SH-SY5Y (cell line): ENCODE data around the gene MDM1.

Source experiments
- GATA2 ChIP-seq: IDR thresholded peaks from 2 replicates; pipeline ENCODE4 v1.6.1; 2011; ENCODE audit warnings: mild to moderate bottlenecking, low read depth, low read length
- GATA3 ChIP-seq: IDR thresholded peaks from 2 replicates; pipeline ENCODE4 v1.6.1; 2011; ENCODE audit warnings: low read depth, mild to moderate bottlenecking, low read length, moderate library complexity

MDM1 gene

GRCh38 chr12:68319988-68320623 lies 12.1 kb downstream of the MDM1 start:
- TF ChIP-seq GATA3 (no peak), GATA2 (no peak)

DNA sequence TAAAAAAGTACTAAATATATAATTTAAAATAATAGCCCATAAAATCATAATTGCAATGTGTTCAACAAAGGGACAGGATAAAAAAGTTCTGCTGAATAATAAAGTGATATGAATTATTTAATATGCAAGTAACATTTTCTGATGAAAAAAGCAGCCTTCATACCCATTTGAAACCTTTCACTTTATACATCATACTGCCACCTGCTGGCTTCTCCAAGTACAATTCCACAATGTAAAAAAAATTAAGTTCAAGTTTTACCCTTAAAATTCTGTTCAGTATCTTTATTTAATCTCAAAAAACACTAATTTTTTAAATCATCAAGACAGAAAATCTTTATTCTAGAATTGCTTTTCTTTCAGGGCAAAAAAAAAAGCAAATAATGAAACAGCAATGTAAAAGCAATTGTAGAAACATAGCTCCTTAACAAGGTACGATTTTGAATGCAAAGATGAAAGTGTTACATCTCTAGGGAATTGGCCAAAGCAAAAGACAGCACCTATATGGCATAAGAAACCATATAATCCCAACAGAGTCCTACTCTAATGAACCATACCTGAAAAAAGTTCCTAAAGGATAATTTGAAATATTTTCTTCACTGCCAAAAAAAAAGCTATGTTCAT lies 15.0 kb downstream of the MDM1 start:
- TF ChIP-seq GATA3 (no peak), GATA2 (no peak)

- no peak for TF ChIP-seq GATA3
- no peak for TF ChIP-seq GATA2
These were observed 21.8 kb downstream of the MDM1 start for GRCh38 chr12:68310370-68310769.

DNA sequence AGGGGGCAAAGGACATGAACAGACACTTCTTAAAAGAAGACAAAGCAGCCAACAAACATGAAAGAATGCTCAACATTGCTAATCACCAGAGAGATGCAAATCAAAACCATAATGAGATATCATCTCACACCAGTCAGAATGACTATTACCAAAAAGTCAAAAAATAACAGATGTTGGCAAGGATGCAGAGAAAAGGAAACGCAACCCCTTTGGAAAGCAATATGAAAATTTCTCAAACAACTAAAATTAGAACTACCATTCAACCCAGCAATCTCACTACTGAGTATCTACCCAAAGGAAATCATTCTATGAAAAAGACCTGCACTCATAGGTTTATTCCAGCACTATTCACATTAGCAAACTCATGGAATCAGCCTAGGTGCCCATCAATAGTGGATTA lies 25.6 kb downstream of the MDM1 start:
- TF ChIP-seq GATA2 = no peak
- TF ChIP-seq GATA3 = no peak

DNA sequence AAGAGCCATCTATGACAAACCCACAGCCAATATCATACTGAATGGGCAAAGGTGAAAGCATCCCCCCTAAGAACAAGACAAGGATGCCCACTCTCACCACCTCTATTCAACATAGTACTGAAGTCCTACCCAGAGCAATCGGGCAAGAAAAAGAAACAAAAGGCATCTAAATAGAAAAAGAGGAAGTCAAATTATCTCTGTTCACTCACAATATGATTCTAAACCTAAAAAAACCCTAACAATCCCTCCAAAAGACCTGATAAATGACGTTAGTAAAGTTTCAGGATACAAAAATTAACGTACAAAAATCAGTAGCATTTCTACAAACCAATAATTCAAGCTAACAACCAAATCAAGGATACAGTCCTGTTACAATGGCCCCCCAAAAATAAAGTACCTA lies 26.9 kb downstream of the MDM1 start:
- TF ChIP-seq GATA2 (no peak), GATA3 (no peak)

DNA sequence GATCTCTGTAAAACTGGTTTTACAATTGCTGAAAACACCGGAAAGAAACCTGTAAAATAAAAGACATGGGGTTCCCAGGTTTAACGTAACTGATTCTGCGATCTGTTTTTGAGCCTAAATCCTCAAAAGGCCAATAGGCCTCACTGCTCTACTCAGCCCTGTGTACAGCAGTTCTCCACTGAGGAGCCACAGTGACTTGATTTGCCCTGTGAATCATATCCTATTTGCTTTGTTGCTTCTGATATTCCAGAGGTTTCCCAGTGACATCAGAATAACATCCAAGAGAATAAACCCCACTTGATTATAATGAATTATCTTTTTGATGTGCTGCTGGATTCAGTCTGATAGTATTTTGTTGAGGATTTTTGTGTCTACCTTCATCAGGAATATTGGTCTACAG lies 27.5 kb downstream of the MDM1 start:
- no peak for TF ChIP-seq GATA2
- TF ChIP-seq GATA3 = no peak

GRCh38 chr12:68303850-68304249 lies 28.3 kb downstream of the MDM1 start:
- TF ChIP-seq GATA2 = no peak
- TF ChIP-seq GATA3 = no peak

DNA sequence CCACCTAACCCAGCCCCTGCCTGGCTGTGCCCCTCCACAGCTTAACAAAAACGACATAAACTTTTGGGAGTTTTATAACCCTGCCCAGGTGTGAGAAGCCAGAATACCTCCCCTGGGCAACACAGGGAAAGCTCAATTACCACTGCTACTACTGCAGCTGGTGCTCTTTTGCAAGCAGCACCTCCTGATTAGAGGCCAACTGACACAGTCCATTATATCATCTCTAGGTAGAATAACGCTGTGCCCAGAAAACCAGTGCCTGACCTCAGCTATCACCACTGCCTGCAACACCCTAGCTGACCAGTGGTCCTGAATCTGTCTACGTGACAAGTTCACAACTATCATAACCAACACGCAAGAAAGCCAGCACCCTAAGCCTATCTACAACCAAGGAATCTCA lies 34.2 kb downstream of the MDM1 start:
- TF ChIP-seq GATA2 = no peak
- no peak for TF ChIP-seq GATA3

- TF ChIP-seq GATA3 = no peak
- TF ChIP-seq GATA2 = no peak
These were observed 37.9 kb downstream of the MDM1 start for GRCh38 chr12:68294251-68294650.

GRCh38 chr12:68293347-68293746 lies 38.8 kb downstream of the MDM1 start:
- TF ChIP-seq GATA3 = no peak
- no peak for TF ChIP-seq GATA2

- no peak for TF ChIP-seq GATA3
- no peak for TF ChIP-seq GATA2
These were observed 39.8 kb downstream of the MDM1 start for GRCh38 chr12:68292151-68292943.

- no peak for TF ChIP-seq GATA3
- TF ChIP-seq GATA2 = no peak
These were observed 40.6 kb downstream of the MDM1 start for GRCh38 chr12:68291396-68292036.

DNA sequence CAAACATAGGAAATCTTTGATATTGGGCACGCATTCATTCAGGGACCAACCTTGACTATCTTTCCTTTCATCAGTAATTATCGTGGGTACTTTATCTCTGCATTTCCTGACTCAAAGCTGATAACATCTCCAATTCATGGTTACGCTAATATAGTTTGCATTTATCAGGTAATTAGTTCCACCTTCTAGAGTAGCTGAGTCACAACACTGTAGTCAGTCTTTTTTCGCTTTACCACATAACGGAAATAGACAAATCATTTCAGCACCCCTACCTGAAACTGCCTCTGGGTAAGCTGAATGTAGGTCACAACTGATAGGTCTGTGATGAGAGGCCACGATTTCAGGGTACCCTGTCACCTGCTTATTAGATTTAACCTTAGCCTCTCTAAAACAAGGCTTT lies 42.0 kb downstream of the MDM1 start:
- TF ChIP-seq GATA2 (peak; percentile 61), GATA3 (peak; percentile 67; the same call in 1 of the 2 replicates)

GRCh38 chr12:68287106-68287505 lies 45.1 kb downstream of the MDM1 start:
- TF ChIP-seq GATA2 (no peak), GATA3 (no peak)

DNA sequence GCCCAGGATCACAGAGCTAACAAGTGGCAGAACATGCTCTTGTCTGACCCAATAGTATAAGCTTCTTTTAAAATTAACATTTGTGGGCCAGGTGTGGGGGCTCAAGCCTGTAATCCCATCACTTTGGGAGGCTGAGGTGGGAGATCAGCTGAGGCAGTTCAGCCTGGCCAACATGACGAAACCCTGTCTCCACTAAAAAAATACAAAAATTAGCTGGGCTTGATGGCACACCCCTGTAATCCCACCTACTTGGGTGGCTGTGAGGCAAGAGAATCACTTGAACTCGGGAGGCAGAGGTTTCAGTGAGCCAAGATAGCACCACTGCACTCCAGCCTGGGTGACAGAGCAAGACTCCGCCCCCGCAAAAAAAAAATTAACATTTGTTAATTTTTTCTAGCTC lies 45.8 kb downstream of the MDM1 start:
- no peak for TF ChIP-seq GATA2
- no peak for TF ChIP-seq GATA3
